22Rv1 (cell line): Measurements from ENCODE around the gene SLC27A3.

Experiments
- H3K27ac ChIP-seq: fragments of 450-650 bp; 2 replicates; pipeline ENCODE4 v1.5.1; 2017
- ZFX ChIP-seq: fragments of 450-650 bp; IDR thresholded peaks from 2 replicates; pipeline ENCODE4 v1.6.1; 2017; ENCODE audit warnings: antibody characterized with exemption, borderline replicate concordance
- TF ChIP-seq, protein P1 (sequence below): fragments of 450-650 bp; IDR thresholded peaks from 2 replicates; pipeline ENCODE4 v1.5.1; 2017; ENCODE audit warnings: mild to moderate bottlenecking

SLC27A3 gene

DNA sequence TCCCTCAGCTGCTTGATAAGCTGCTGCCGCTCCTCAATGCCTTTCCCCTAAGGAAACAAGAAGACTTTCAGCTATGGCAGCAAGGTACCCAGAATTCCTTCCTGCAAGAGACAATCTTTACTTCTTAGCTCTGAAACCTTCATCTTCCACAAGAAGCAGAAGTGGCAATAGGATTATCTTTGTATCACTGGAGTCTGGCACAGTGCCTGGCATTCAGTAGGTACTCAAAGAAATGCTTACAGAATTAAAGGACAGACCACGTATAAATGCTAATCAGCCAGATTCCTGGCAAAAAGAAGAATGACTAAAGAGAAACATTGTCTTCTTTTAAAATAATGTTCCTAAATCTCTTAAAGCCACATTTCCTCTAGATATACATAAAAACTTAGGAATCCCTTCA lies 43.7 kb downstream of the SLC27A3 start:
- TF ChIP-seq ZFX: no peak
- TF ChIP-seq, protein P1, sequence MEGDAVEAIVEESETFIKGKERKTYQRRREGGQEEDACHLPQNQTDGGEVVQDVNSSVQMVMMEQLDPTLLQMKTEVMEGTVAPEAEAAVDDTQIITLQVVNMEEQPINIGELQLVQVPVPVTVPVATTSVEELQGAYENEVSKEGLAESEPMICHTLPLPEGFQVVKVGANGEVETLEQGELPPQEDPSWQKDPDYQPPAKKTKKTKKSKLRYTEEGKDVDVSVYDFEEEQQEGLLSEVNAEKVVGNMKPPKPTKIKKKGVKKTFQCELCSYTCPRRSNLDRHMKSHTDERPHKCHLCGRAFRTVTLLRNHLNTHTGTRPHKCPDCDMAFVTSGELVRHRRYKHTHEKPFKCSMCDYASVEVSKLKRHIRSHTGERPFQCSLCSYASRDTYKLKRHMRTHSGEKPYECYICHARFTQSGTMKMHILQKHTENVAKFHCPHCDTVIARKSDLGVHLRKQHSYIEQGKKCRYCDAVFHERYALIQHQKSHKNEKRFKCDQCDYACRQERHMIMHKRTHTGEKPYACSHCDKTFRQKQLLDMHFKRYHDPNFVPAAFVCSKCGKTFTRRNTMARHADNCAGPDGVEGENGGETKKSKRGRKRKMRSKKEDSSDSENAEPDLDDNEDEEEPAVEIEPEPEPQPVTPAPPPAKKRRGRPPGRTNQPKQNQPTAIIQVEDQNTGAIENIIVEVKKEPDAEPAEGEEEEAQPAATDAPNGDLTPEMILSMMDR: no peak

GRCh38 chr1:153827168-153827964 lies 52.2 kb downstream of the SLC27A3 start:
- no peak overlapping the region for H3K27ac ChIP-seq
- TF ChIP-seq ZFX: no peak
- TF ChIP-seq, protein P1: peak; percentile 36

More for the DNA sequence above, 43.7 kb downstream of the SLC27A3 start:
- H3K27ac ChIP-seq: no peak overlapping the region
